Cerebellar nuclear complex (tissue), 1 donor: ENCODE measurements around the gene IRF6.
"Not testable (repeated sequence)": the region's sequence is repeated elsewhere in the genome, so short reads cannot be mapped to it uniquely, and the experiment has no call there.

Source experiments
- DNase-seq, 2 experiments: peaks; one replicate each; lab custom pipeline; 2025; lab: John Stamatoyannopoulos, UW

The IRF6 gene

GRCh38 chr1:209823143-209824041 is 17.4 kb upstream of the IRF6 start:
- DNase-seq, result no peak

DNA sequence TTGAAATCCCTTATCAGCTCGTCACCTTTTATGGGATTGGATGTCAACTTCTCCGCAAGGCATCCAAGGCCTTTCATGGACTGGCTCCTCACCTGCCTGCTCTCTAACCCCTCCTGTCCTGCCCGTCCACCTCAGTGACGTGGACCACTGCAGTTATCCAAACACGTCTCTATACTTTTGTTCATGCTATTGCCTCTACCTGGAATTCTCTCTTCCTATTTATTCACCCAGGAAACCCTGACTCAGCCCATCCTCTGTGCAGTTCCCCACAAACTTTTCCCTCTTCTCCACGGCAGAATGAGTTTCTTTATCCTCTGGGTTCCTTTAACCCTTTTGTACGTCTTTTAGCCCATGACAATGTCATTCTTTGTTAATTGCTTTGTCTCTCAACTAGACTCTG is 16.8 kb upstream of the IRF6 start:
- DNase-seq, result no peak

- DNase-seq, result no peak
Measured at GRCh38 chr1:209820986-209821385, 15.0 kb upstream of the IRF6 start.

DNA sequence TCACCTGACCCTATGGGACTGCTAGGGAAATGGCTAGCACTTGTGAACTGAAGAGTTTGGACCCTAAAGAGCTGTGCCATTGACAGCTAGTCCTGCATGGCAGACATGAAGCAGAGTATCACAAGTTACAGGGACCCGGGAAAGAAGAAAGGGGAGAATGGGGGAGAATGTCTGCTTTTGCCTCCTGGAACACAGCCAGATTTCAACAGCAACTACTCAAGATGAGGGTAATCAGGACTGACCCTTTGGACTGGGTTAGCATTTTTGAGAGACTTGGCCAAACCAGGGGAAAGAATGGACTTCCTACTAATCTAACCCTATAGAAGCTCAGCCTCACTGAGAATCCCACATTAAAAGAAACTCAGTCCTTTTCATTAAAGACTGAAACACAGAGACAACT is 13.1 kb upstream of the IRF6 start:
- no peak for DNase-seq

- no peak for DNase-seq
Measured at GRCh38 chr1:209817691-209818090, 11.7 kb upstream of the IRF6 start.

GRCh38 chr1:209816923-209817322 is 11.0 kb upstream of the IRF6 start:
- DNase-seq, result no peak

DNA sequence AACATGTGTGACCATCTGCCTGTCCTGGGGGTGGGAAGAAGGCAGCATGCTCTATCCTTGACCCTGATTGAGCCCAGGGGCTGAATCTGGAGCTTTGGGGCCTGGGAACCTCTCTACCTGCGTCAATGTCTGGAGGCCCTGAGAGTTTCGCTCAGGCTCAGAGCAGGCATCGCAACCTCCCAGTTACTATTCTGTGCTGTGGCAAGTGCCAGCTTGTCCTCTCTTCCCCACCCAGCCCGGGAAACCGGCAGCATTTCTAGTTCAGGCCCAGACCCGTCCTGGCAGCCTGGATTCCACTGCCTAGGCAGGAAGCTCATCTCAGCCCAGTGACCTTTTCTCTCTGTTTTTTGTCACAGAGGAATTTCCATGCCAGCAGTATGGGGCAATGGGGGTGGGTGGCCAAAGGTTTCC is 10.0 kb upstream of the IRF6 start:
- no peak for DNase-seq

DNA sequence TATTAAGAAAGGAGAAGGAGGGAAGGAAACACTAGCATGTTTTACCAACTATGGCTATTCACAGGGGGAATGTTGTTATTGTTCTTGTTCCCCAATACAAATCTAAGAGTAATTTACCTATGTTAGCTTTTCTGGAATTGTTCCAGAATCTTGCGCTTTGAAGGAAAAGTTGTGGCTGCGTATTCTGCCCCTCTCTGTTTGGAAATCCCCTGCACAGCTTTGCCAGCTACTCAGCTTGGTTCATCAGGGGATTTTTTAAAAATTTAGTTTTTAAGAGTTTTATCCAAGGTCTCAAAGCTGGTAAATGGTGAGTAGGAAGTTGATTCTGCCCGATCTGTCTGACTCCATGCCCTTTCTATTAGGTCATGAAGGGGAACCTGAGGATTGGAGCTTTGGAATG is 9.5 kb upstream of the IRF6 start:
- DNase-seq, result no peak

DNA sequence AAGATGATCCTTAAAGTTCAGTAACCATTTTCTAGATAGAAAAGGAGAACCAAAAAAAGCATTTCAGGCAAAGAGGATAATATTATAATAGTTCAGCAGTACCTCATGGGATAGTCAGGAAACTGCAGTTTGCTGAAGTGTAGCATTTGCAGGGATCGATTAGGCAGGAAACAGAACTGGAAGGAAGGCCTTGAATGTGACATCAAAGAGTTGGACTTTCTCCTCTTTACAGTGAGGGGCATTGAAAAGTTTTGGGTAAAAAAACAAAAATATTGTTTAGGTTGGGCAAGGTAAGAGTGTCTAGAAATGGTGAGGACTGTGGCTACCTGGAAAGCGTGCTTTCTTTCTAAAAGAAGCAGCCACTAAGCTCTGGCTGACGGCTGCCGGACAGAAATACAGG is 8.0 kb upstream of the IRF6 start:
- DNase-seq, result no peak

DNA sequence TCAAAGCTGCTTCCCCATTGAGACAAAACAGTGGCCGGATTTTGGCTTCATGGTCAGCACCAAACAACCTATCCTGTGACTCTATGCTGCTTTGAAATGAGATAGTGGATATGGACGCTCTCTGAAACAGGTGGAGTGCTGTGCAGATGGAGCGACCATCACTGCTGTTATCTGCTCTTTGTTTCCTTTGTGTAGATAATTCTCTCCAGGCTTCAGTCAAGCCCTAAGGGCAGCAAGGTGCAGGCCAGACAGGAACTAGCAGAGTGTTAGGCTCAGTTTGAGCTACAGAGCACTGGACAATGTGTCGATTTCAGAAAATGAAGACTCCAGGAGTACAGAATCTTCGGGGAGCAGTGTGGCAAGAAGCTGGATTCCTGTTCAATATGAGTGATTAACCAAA is 4.8 kb upstream of the IRF6 start:
- DNase-seq, result no peak

GRCh38 chr1:209809611-209810010 is 3.7 kb upstream of the IRF6 start:
- DNase-seq, result no peak

DNA sequence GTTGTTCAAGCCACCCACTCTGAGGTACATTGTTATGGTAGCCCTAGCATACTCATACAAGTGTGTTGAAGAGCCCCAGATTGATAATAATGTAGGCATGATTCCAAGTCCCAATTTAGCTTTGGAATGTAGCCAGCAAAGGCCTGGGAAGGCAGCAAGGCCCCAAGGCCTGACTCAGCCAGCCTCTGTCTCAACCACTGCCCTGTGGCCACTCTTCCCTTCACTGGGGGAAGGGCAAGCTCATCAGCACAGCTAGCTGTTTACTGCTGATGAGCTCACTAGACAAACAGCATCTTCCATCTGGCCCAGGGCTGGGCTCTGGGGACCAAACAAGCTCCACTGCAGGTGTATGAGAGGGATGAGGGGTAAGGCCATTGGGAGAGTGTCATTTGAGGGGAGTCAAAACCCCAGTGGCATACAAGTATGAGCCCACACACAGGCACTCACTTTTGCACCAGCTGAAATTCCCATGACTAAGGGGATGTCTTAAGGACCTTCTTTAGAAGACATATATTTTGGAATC is 2.2 kb upstream of the IRF6 start:
- DNase-seq, result no peak

DNA sequence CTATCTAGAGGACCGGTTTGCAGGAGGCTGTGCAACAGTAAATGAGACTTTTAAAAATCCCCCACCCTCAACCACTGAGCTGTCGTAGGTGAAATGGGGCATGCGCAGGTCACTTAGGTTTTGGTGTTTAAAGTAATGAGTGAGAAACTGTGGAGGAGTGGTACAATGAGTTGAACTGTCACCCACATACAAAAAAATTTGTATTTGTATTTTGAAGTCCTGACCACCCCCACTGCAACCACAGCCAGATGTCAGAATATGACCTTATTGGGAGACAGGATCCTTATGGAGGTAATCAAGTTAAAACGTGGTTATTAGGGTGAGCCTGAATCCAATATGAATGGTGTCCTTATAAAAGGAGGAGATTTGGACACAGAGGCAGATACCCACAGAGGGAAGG is 1.6 kb upstream of the IRF6 start:
- DNase-seq, result no peak

GRCh38 chr1:209805341-209805781 is 581 bp downstream of the IRF6 start:
- DNase-seq, result no peak

DNA sequence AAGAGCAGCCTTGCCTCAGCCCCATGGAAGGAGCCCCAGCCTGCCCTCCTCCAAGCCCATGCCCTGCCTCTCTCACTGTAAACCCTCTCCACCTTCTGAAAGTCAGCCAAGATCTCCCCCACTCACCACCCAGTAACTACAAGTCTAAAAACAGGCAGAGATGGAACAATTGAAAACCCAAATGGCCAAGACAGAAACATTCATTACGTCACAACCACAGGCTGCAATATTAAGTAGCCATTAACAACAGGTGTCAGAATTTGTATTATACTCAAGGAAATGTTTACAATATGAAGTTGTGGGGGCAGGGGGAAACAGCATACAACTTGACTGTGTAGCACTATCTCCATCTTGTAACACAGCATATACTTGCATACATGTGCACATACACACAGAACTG is 2.4 kb downstream of the IRF6 start:
- DNase-seq, result no peak

- no peak for DNase-seq
Measured at GRCh38 chr1:209802780-209803152, 3.2 kb downstream of the IRF6 start.

GRCh38 chr1:209802117-209802779 is 3.7 kb downstream of the IRF6 start:
- no peak for DNase-seq

GRCh38 chr1:209800984-209801834 is 4.7 kb downstream of the IRF6 start:
- peak; percentile 28 to 83 for DNase-seq

GRCh38 chr1:209797978-209798639 is 7.8 kb downstream of the IRF6 start:
- no peak for DNase-seq

DNA sequence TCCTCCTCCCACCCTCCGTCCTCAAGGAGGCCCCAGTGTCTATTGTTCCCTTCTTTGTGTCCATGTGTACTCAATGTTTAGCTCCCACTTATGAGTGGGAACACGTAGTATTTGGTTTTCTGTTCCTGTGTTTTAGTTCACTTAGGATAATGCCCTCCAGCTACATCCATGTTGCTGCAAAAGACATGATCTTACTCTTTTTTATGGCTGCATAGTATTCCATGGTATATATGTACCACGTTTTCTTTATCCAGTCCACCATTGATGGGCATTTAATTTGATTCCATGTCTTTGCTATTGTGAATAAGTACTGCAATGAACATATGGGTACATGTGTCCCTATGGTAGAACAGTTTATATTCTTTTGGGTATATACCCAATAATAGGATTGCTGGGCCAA is 12.2 kb downstream of the IRF6 start:
- DNase-seq, result not testable (repeated sequence)

GRCh38 chr1:209791920-209792319 is 14.0 kb downstream of the IRF6 start:
- DNase-seq, result no peak
